GM19239 (cell line): ENCODE measurements around the gene NR4A3.
"Not testable (repeated sequence)": the region's sequence is repeated elsewhere in the genome, so short reads cannot be mapped to it uniquely, and the experiment has no call there.

ENCODE experiments used
- DNase-seq: peaks from one replicate; pipeline ENCODE4 v3.0.0; 2011; ENCODE audit warnings: low spot score; ENCODE audit not compliant: insufficient read length
- FAIRE-seq: peaks from 2 replicates; lab custom pipeline; 2011; peaks lifted over from hg19 to GRCh38; lab: Jason Lieb, UNC

NR4A3 gene

DNA sequence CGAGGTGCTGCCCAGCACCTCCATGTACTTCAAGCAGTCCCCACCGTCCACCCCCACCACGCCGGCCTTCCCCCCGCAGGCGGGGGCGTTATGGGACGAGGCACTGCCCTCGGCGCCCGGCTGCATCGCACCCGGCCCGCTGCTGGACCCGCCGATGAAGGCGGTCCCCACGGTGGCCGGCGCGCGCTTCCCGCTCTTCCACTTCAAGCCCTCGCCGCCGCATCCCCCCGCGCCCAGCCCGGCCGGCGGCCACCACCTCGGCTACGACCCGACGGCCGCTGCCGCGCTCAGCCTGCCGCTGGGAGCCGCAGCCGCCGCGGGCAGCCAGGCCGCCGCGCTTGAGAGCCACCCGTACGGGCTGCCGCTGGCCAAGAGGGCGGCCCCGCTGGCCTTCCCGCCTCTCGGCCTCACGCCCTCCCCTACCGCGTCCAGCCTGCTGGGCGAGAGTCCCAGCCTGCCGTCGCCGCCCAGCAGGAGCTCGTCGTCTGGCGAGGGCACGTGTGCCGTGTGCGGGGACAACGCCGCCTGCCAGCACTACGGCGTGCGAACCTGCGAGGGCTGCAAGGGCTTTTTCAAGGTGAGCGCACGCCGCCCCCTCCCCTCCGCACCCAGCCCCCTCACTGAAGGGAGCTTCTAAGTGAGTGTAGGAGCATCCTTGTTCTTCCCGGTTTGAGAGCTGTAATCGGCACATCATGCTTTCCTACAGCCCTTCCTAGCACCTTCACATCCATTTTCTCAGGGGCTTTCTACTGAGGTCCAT is 6.9 kb downstream of the NR4A3 start:
- no peak for FAIRE-seq

GRCh38 chr9:99831857-99832557 is 10.3 kb downstream of the NR4A3 start:
- no peak for DNase-seq
- peak; percentile 49 for FAIRE-seq

More for the DNA sequence above, 6.9 kb downstream of the NR4A3 start:
- no peak for DNase-seq

GRCh38 chr9:99832558-99832864 is 10.8 kb downstream of the NR4A3 start:
- FAIRE-seq, result no peak
- no peak for DNase-seq

GRCh38 chr9:99833735-99834134 is 12.1 kb downstream of the NR4A3 start:
- no peak for DNase-seq
- peak; percentile 64 for FAIRE-seq

- DNase-seq, result no peak
- no peak for FAIRE-seq
These were observed 12.8 kb downstream of the NR4A3 start for GRCh38 chr9:99834474-99834873.

GRCh38 chr9:99835142-99835541 is 13.5 kb downstream of the NR4A3 start:
- DNase-seq (no peak), FAIRE-seq (no peak)

GRCh38 chr9:99835581-99835980 is 13.9 kb downstream of the NR4A3 start:
- DNase-seq (no peak), FAIRE-seq (no peak)

DNA sequence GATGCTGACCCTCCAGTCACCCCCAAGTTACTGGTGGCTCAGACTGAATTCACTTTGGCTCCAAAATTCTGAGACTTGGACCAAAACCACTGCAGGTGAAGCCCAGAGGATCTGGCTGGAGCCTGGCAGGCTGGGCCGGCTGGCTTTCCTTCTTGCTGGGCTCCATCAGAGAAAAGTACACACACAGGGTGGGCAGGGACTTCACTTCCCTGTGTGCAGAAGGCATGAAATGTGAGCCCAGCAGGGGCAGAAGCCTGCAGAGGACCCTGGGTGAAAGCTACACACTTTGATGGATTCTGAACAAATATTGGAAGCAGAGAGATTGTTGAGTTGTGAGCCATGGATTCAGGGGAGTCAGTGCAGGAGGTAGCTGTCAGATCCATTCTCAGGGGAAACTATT is 18.4 kb downstream of the NR4A3 start:
- FAIRE-seq (no peak), DNase-seq (no peak)

DNA sequence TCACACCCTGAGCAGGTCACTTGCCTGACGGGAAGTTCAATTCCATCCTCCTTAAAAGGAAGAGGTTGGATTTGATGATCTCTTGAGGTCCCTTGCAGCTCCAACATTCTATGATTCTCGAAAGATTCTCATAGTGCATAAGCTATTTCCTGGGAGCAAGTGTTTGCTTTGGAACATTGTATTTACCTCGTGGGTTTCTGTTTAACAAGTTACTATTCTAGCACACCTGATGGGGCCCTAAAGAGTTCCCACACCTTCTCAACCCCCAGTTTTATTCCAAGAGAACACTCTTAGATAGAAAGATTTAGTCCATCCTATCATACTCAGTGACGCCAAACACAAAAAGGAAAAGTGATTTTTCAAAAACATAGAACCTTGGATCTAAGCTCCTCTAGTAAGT is 23.4 kb downstream of the NR4A3 start:
- DNase-seq, result no peak
- no peak for FAIRE-seq

DNA sequence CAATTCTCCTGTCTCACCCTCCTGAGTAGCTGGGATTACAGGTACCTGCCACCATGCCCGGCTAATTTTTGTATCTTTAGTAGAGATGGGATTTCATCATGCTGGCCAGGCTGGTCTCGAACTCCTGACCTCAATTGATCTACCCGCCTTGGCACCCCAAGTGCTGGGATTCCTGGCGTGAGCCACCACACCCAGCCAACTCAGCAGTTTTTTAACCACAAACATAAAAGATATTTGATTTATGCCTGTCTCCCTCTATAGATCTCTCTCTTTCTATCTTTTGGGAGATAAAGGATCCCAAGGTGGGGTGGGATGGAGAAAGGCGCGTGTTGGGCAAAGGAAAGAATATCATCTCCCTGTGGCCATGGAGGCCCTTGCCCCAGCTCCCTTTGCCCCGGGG is 26.8 kb downstream of the NR4A3 start:
- no peak for FAIRE-seq
- DNase-seq, result no peak

DNA sequence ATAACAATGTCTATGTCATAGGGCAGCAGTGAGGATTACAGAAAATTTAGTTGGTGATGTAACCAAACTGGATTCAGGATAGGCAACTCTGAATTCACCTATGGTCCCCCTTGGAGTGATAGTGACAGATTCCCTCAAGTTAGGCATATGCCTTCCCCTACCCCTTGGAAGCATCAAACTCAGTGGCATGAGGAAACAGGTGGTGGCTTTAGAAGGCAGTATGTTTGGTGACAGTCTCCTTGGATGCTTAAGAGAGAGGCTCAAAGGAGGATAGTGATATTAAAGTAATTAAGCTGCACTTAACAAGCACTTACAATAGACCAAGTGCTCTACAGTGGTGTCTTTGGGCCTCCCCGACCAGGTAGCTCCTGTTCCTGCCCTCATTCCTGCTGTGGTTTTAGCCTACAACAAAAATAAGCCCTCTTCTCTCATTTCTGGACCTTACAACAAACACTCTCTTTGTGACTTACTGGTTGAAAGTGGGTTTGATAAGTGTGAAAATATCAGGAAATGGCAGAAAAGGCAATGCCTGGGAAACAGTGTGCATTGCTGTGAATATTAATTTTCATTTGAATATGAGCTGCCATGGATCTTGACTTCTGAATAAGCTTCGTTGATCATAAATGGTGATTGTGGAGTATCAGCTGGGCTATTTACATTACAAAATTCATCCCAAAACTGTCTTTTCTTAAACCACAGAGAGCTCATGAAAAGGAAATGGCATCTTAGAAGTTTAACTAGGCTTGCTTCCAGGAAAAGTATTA is 29.2 kb downstream of the NR4A3 start:
- DNase-seq (no peak), FAIRE-seq (no peak)

GRCh38 chr9:99851500-99851822 is 29.8 kb downstream of the NR4A3 start:
- DNase-seq (peak; percentile 33), FAIRE-seq (peak; percentile 98)

GRCh38 chr9:99852617-99853016 is 30.9 kb downstream of the NR4A3 start:
- FAIRE-seq, result peak; percentile 80
- DNase-seq, result no peak

DNA sequence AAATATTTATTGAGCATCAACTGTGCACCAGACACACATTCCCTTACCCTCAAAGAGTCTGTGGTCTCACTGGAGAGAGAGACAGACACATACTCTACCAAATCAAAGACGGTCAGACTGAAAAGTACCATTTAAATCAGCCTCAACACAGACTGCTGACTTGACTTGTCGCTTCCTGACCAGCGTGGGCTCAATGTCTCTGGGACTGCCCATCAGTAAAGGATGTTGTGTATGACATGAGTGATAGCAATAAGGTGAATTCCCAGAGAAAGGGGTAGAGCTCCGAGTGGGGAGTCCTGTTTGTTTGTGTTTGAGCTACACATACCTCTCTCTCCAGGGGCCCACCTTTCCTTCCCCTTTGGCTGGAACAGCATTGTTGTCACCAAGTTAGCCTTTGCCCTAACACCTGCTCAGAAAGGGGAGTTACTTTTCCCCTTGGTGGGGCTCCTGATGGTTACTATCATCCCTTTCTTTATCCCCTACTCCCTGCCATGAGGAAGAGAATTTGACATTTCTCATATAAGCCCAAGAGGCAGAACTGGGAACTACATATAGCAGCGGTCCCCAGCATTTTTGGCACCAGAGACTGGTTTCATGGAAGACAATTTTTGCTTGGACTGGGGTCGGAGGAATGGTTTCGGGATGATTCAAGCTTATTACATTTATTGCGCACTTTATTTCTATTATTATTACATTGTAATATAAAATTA is 33.9 kb downstream of the NR4A3 start:
- DNase-seq (no peak), FAIRE-seq (no peak)

GRCh38 chr9:99857576-99857975 is 35.9 kb downstream of the NR4A3 start:
- not testable (repeated sequence) for DNase-seq, FAIRE-seq

DNA sequence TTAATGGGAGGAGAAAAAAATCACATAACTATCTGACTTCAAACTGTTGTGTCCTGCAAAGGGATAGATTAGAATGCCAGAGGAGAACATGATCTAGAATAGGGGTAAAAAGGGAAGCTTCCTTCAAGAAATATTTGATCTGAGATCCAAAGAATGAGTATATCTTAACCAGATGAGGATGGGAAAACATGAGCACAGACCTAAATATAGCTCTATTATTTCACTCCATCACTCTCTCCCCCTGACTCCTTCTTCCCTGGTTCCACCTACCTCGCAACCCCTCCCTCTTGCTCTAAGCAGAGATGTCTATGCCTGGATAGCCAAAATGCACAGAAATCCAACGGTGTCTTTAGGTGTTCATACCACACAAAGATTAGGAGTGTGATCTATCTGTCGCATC is 36.4 kb downstream of the NR4A3 start:
- FAIRE-seq, result no peak
- DNase-seq, result no peak

DNA sequence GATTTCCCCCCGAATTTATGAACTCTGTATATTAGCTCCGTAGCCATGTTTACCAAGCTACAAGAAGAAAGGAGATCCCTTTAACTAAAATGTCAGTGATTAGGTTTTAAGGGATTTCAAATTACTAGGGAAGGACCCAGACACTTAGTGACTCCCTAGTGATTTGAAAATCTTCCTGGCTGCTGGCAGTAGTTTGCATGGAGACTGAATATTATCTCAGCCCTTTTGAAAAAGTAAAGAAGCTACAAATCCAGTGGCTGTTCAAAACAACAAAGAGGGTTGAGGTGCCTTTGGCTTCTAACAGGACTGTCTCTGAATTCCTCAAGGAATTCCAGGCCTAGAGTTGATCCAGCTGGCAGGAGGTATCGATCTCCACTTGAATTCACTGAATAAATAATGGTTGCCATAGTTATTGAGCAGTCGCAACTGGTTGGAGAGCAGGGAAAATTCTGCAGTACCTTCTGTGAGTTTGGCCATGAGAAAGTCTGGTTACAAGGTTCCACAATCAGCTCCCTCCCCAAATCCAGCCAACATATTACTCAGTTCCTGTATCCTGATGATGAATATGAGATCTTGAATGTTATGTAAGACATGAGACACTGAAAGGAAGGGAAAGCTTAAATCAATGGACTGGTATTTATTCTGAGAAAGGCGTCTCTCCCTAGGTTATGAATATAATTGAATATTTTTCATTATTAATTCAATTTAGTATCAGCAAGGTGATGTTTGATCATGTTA is 37.7 kb downstream of the NR4A3 start:
- FAIRE-seq, result no peak
- no peak for DNase-seq

DNA sequence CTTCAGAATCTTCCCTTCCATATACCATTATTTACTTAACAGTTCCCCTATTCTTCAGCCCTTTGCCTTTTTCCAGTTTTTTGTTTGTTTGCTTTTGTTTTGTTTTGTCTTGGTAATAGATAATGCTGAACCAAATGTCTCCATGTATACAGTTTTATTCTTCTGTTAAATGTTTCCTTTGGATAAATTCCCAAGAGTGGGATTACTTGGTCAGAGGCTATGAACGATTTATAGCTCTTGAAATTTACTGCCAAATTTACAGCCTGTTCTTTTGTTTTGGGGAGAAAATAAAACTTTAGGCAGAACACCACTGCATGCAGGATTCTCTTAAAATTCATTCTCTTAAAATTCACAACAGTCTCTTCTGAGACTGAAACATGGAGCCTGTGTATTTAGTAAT is 38.6 kb downstream of the NR4A3 start:
- FAIRE-seq, result no peak

DNA sequence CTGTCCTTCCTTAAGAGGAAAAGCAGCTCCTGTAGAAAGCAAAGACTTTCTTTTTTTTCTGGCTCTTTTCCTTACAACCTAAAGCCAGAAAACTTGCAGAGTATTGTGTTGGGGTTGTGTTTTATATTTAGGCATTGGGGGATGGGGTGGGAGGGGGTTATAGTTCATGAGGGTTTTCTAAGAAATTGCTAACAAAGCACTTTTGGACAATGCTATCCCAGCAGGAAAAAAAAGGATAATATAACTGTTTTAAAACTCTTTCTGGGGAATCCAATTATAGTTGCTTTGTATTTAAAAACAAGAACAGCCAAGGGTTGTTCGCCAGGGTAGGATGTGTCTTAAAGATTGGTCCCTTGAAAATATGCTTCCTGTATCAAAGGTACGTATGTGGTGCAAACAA is 42.3 kb downstream of the NR4A3 start:
- DNase-seq (no peak), FAIRE-seq (no peak)

More for the DNA sequence above, 38.6 kb downstream of the NR4A3 start:
- DNase-seq, result no peak

DNA sequence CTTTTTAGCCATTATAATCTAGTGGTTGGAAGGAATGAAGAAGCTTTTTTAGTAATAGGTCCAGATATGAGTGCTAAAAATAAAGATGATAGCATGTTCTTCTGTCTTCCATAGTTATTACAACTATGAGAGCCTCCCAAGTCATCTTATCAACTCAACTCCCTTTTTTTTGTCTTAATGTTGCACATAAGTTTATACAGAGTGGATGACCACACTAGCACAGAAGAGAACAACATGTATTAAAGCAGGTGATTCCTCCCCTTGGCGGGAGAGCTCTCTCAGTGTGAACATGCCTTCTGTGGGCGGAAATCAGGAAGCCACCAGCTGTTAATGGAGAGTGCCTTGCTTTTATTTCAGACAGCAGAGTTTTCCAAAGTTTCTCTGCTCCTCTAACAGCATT is 44.7 kb downstream of the NR4A3 start:
- DNase-seq (no peak), FAIRE-seq (no peak)
